GM23338 (cell line): ENCODE measurements around the gene FBXO30. TPM values are rescaled to one million over a fixed set of nuclear protein-coding genes. Genes with fewer than 3 reads are reported as not detected.

Experiments used
- ATAC-seq: fragments of 200-7000 bp; cut with Tn5 transposase; 3 replicates; pipeline ENCODE4 v1.9.1; 2020
- DNase-seq: peaks from one replicate; pipeline ENCODE4 v3.0.0-alpha.2; 2015; ENCODE audit warnings: low spot score
- H2AFZ ChIP-seq: fragments of 200-600 bp; sonication (generic); 2 replicates; pipeline ENCODE4 v1.8.0; 2016; ENCODE audit warnings: antibody characterized with exemption, mild to moderate bottlenecking, moderate library complexity
- H3F3A ChIP-seq: fragments of 200-600 bp; sonication (generic); replicated peaks from 2 replicates; pipeline ENCODE4 v1.8.0; 2017; ENCODE audit warnings: antibody characterized with exemption, mixed run types, low read depth
- H3K27ac ChIP-seq: fragments of 200-600 bp; sonication (generic); 2 replicates; pipeline ENCODE4 v1.6.1; 2016; ENCODE audit warnings: low read depth
- H3K27me3 ChIP-seq: fragments of 200-600 bp; sonication (generic); 2 replicates; pipeline ENCODE4 v1.8.0; 2016; ENCODE audit warnings: mild to moderate bottlenecking, mixed run types, moderate library complexity; ENCODE audit not compliant: insufficient read depth
- H3K36me3 ChIP-seq: fragments of 200-600 bp; sonication (generic); 2 replicates; pipeline ENCODE4 v1.8.0; 2016; ENCODE audit warnings: mild to moderate bottlenecking; ENCODE audit not compliant: insufficient read depth
- H3K4me1 ChIP-seq: fragments of 200-600 bp; sonication (generic); 2 replicates; pipeline ENCODE4 v1.8.0; 2016; ENCODE audit warnings: mild to moderate bottlenecking, moderate library complexity; ENCODE audit not compliant: insufficient read depth
- H3K4me2 ChIP-seq: fragments of 200-600 bp; sonication (generic); 2 replicates; pipeline ENCODE4 v1.7.1; 2017; ENCODE audit warnings: mixed run types
- H3K4me3 ChIP-seq: fragments of 200-600 bp; sonication (generic); 2 replicates; pipeline ENCODE4 v1.6.1; 2016; ENCODE audit warnings: mixed run types
- H3K79me2 ChIP-seq: fragments of 200-600 bp; sonication (generic); replicated peaks from 2 replicates; pipeline ENCODE4 v1.8.0; 2017; ENCODE audit warnings: mild to moderate bottlenecking; ENCODE audit not compliant: insufficient read depth
- H3K9me2 ChIP-seq: fragments of 200-600 bp; sonication (generic); 2 replicates; pipeline ENCODE4 v1.8.0; 2017; ENCODE audit not compliant: insufficient read depth
- H4K20me1 ChIP-seq: fragments of 200-600 bp; sonication (generic); replicated peaks from 2 replicates; pipeline ENCODE4 v1.8.0; 2017; ENCODE audit warnings: mild to moderate bottlenecking; ENCODE audit not compliant: insufficient read depth
- H3K27ac Mint-ChIP-seq: 2 replicates; pipeline ENCODE4 v1.8.0; 2020; ENCODE audit warnings: inconsistent platforms, mild to moderate bottlenecking, moderate library complexity, mixed read lengths
- H3K27me3 Mint-ChIP-seq: 3 replicates; pipeline ENCODE4 v1.8.0; 2022; ENCODE audit warnings: low read depth, mild to moderate bottlenecking, moderate library complexity, mixed read lengths, inconsistent platforms; ENCODE audit not compliant: insufficient read depth, poor library complexity
- H3K36me3 Mint-ChIP-seq: 3 replicates; pipeline ENCODE4 v1.8.0; 2021; ENCODE audit warnings: low read depth, mild to moderate bottlenecking, inconsistent platforms, moderate library complexity, mixed read lengths
- H3K4me1 Mint-ChIP-seq: 3 replicates; pipeline ENCODE4 v1.8.0; 2020; ENCODE audit warnings: mild to moderate bottlenecking, inconsistent platforms, mixed read lengths
- H3K4me3 Mint-ChIP-seq: 3 replicates; pipeline ENCODE4 v1.8.0; 2021; ENCODE audit warnings: moderate library complexity, mild to moderate bottlenecking, inconsistent platforms, mixed read lengths
- H3K9me3 Mint-ChIP-seq: 3 replicates; pipeline ENCODE4 v1.8.0; 2020; ENCODE audit warnings: moderate library complexity, mild to moderate bottlenecking, inconsistent platforms, mixed read lengths
- CREB1 ChIP-seq: fragments of 250-450 bp; sonication (Bioruptor Pico); IDR thresholded peaks from 2 replicates; pipeline ENCODE4 v1.5.0; 2020; ENCODE audit warnings: low read depth, mild to moderate bottlenecking, moderate library complexity
- ETS1 ChIP-seq: IDR thresholded peaks from 2 replicates; pipeline ENCODE4 v1.6.1; 2016; ENCODE audit warnings: antibody characterized with exemption
- EZH2 ChIP-seq: fragments of 200-600 bp; sonication (generic); IDR thresholded peaks from one replicate; pipeline ENCODE4 v1.8.0; 2017; ENCODE audit warnings: antibody characterized with exemption, mild to moderate bottlenecking, low read depth; ENCODE audit not compliant: unreplicated experiment
- NANOG ChIP-seq: IDR thresholded peaks from 2 replicates; pipeline ENCODE4 v1.6.1; 2016; ENCODE audit warnings: antibody characterized with exemption, borderline replicate concordance
- REST ChIP-seq: IDR thresholded peaks from one replicate; pipeline ENCODE4 v1.6.1; 2018; ENCODE audit warnings: antibody characterized with exemption; ENCODE audit not compliant: unreplicated experiment
- STAT1 ChIP-seq: IDR thresholded peaks from one replicate; pipeline ENCODE4 v1.6.1; 2016; ENCODE audit warnings: antibody characterized with exemption; ENCODE audit not compliant: unreplicated experiment
- ZNF114 ChIP-seq: fragments of 250-450 bp; sonication (Bioruptor Pico); IDR thresholded peaks from 2 replicates; pipeline ENCODE4 v1.5.0; 2020; ENCODE audit warnings: mild to moderate bottlenecking, moderate library complexity
- ZNF462 ChIP-seq: fragments of 250-450 bp; sonication (Bioruptor Pico); IDR thresholded peaks from 2 replicates; pipeline ENCODE4 v1.5.0; 2020; ENCODE audit warnings: mild to moderate bottlenecking, moderate library complexity
- polyA plus RNA-seq: library from polyadenylated mRNA; unstranded; fragments of >200 nt; fragmentation: Nextera tagmentation; extraction: Ambion mirVana; gene quantifications from 2 replicates; pipeline ENCODE4 v1.2.1, GENCODE V29; 2016
- total RNA-seq: library from RNA; depleted of rRNA; stranded (reverse); fragments of >200 nt; shearing (Covaris generic); gene quantifications from 2 replicates; pipeline ENCODE4 v1.2.3, GENCODE V29; 2014

FBXO30 gene
- total and polyA plus RNA-seq, 2 experiments from 2014 or later: 6.5 to 21.3 TPM

- no peaks in the 10 kb centered on the region for H3K4me1 ChIP-seq
- no peak overlapping the region for H3K4me3 Mint-ChIP-seq
- H3K27me3 Mint-ChIP-seq: no peaks in the 10 kb centered on the region
- TF ChIP-seq NANOG (no peak), EZH2 (no peak), CREB1 (CRISPR knock-in tag) (no peak), STAT1 (no peak), REST (no peak), ZNF462 (CRISPR knock-in tag) (no peak), ETS1 (no peak), ZNF114 (CRISPR knock-in tag) (no peak)
- no peaks in the 10 kb centered on the region for H3K4me1 Mint-ChIP-seq
- H3K4me2 ChIP-seq: no peak overlapping the region
- no peak overlapping the region for H3K27ac Mint-ChIP-seq
- H2AFZ ChIP-seq: no peak overlapping the region
- ATAC-seq: no peak
- no peak overlapping the region for H3K4me3 ChIP-seq
- no peak for DNase-seq
- no peak overlapping the region for H3K27ac ChIP-seq
- no peaks in the 10 kb centered on the region for H3K9me2 ChIP-seq
- H3F3A ChIP-seq: no peaks in the 10 kb centered on the region
- H3K36me3 Mint-ChIP-seq: no peaks in the 10 kb centered on the region
- H3K27me3 ChIP-seq: no peaks in the 10 kb centered on the region
- no peaks in the 10 kb centered on the region for H3K79me2 ChIP-seq
- H4K20me1 ChIP-seq: no peaks in the 10 kb centered on the region
- H3K9me3 Mint-ChIP-seq: no peaks in the 10 kb centered on the region
- H3K36me3 ChIP-seq: no peaks in the 10 kb centered on the region
Measured at GRCh38 chr6:145822456-145822855, 7.9 kb upstream of the FBXO30 start.
